ENCODE measurements around the gene TAGLN2.

Gene TAGLN2

DNA sequence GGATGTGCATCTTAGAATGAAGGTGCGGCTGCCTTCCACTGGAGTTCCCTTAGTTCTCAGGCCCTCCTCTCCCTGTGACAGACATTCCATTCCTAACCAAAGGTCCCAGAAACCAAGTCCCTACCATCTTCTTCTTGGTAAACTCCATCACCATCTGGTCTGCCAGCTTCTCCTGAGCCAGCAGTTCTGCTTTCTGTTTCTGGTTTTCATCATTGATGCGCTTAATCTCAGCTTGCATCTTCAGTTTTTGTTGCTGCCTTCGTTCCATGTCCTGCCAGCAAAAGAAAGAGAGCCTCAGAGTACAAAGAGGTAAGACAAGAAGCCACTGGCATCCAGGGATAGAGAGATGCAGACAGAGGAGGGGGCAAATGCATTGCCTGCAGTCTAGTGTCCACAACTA lies 44.9 kb downstream of the TAGLN2 start:
- in situ Hi-C loops (cut with HindIII; ENCODE audit: low pct_unique_long_range_greater_than_20kb, low sequenced_read_pairs), result loop anchor here (25.0 kb wide), 1 partner anchor 93 kb away; the partner anchor contains the start of gene DUSP23
- TF ChIP-seq JUND (IDR thresholded peaks at IDR 0.05; ENCODE audit: low read depth), result no peak
- no peak for DNase-seq (ENCODE audit: low read depth in 1 of 2, low spot score in 1 of 2)

DNA sequence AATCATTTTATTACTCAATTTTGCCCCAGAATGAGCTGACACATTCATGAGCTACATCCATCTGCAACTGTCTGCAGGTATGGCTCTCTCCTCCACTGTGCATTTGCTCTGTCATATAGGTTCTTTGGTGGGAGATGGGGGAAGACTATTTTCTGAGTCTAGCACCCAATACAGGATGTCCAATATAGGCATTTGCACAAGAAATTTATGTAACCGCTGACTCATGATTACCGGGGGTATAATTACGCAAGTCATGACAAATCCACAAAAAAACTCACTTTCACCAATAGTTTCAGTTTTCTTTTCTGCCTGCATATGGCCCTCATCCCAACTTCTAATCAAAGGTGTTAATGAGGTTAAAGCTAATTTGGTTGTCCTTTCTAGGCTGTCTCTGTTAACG lies 45.3 kb downstream of the TAGLN2 start:
- DNase-seq (ENCODE audit: low read depth in 1 of 2, low spot score in 1 of 2), result no peak
- no peak for TF ChIP-seq JUND (IDR thresholded peaks at IDR 0.05; ENCODE audit: low read depth)
- in situ Hi-C loops (cut with HindIII; ENCODE audit: low pct_unique_long_range_greater_than_20kb, low sequenced_read_pairs), result loop anchor here (25.0 kb wide), 1 partner anchor 93 kb away; the partner anchor contains the start of gene DUSP23

DNA sequence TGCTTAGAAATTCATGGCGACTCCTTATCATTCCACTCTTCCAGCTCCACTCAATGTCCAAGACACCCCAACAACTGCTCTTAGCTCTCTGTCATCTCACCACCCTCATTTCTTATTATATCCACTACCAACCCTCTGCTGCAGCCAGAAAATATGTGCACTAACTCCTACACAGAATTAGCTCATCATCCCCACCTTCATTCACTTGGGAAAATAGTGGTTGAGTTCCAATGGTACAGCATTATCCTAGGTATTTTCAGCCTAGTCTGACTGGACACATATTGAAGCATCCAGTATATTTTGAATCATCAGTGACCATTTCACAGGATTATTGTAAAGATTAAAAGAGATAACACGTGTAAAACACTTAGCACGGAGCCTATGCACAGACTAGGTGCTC lies 46.2 kb downstream of the TAGLN2 start:
- no peak for DNase-seq (ENCODE audit: low read depth in 1 of 2, low spot score in 1 of 2)
- in situ Hi-C loops (cut with HindIII; ENCODE audit: low pct_unique_long_range_greater_than_20kb, low sequenced_read_pairs), result loop anchor here (25.0 kb wide), 1 partner anchor 92 kb away; the partner anchor contains the start of gene DUSP23
- TF ChIP-seq JUND (IDR thresholded peaks at IDR 0.05; ENCODE audit: low read depth), result no peak

GRCh38 chr1:159877695-159878444 lies 47.4 kb downstream of the TAGLN2 start:
- TF ChIP-seq JUND (IDR thresholded peaks at IDR 0.05; ENCODE audit: low read depth), result no peak
- in situ Hi-C loops (cut with HindIII; ENCODE audit: low pct_unique_long_range_greater_than_20kb, low sequenced_read_pairs), result loop anchor here (25.0 kb wide), 1 partner anchor 91 kb away; the partner anchor contains the start of gene DUSP23

GRCh38 chr1:159873530-159874143 lies 51.7 kb downstream of the TAGLN2 start:
- TF ChIP-seq JUND (IDR thresholded peaks at IDR 0.05; ENCODE audit: low read depth), result no peak
- no peak for DNase-seq (ENCODE audit: low read depth in 1 of 2, low spot score in 1 of 2)
- in situ Hi-C loops (cut with HindIII; ENCODE audit: low pct_unique_long_range_greater_than_20kb, low sequenced_read_pairs), result no loop called here

More at GRCh38 chr1:159877695-159878444, 47.4 kb downstream of the TAGLN2 start:
- no peak for DNase-seq (ENCODE audit: low read depth in 1 of 2, low spot score in 1 of 2)

GRCh38 chr1:159872891-159873290 lies 52.4 kb downstream of the TAGLN2 start:
- in situ Hi-C loops (cut with HindIII; ENCODE audit: low pct_unique_long_range_greater_than_20kb, low sequenced_read_pairs), result no loop called here
- TF ChIP-seq JUND (IDR thresholded peaks at IDR 0.05; ENCODE audit: low read depth), result no peak
- DNase-seq (ENCODE audit: low read depth in 1 of 2, low spot score in 1 of 2), result no peak

GRCh38 chr1:159870704-159871103 lies 54.6 kb downstream of the TAGLN2 start:
- in situ Hi-C loops (cut with HindIII; ENCODE audit: low pct_unique_long_range_greater_than_20kb, low sequenced_read_pairs), result no loop called here
- no peak for TF ChIP-seq JUND (IDR thresholded peaks at IDR 0.05; ENCODE audit: low read depth)
- no peak for DNase-seq (ENCODE audit: low read depth in 1 of 2, low spot score in 1 of 2)

DNA sequence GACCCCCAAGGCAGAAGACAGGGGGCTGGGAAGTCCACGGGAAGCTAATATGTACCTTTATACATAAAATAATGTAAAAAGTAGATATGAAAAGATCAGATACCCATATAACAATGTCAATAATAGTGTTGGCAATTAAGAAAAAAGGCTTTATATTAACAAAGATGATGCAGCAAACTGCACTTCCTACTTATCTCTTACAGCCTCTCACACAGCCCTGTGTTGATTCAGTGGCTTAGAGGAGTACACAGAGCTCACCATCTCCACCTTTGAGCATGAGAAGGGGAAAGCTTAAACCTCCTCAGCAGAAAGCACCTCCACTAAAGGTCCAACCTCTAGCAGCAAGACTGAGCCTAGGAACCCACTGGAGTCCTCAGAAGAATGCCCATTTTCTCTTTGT lies 55.7 kb downstream of the TAGLN2 start:
- DNase-seq (ENCODE audit: low read depth in 1 of 2, low spot score in 1 of 2), result no peak
- in situ Hi-C loops (cut with HindIII; ENCODE audit: low pct_unique_long_range_greater_than_20kb, low sequenced_read_pairs), result no loop called here
- no peak for TF ChIP-seq JUND (IDR thresholded peaks at IDR 0.05; ENCODE audit: low read depth)

DNA sequence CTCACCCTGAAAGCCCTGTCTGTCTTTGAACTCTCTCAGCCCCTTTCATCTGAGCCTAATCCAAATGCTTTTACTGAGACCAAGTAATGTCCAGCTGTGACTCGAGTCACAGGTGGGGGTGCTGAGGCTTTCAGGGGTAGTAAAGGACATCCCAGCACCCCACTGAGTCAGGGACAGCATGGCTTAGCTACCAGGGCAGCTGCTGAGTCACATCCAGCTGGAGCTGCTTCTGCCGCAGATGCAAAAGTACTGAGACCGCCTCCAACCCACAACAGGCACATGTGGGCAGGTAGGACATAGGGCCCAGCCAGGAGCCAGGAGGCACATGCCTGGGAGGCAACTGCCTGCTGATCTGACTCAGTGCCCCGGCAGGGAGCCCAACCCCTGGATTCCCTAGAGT lies 56.1 kb downstream of the TAGLN2 start:
- no peak for DNase-seq (ENCODE audit: low read depth in 1 of 2, low spot score in 1 of 2)
- no peak for TF ChIP-seq JUND (IDR thresholded peaks at IDR 0.05; ENCODE audit: low read depth)
- in situ Hi-C loops (cut with HindIII; ENCODE audit: low pct_unique_long_range_greater_than_20kb, low sequenced_read_pairs), result no loop called here

- in situ Hi-C loops (cut with HindIII; ENCODE audit: low pct_unique_long_range_greater_than_20kb, low sequenced_read_pairs), result no loop called here
- DNase-seq (ENCODE audit: low read depth in 1 of 2, low spot score in 1 of 2), result no peak
Measured at GRCh38 chr1:159868766-159869165, 56.5 kb downstream of the TAGLN2 start.

More at GRCh38 chr1:159868766-159869165, 56.5 kb downstream of the TAGLN2 start:
- no peak for TF ChIP-seq JUND (IDR thresholded peaks at IDR 0.05; ENCODE audit: low read depth)
